GM12865 (cell line): ENCODE data around the gene EPC2.

ENCODE experiments used
- DNase-seq: peaks from one replicate; pipeline ENCODE4 v3.0.0; 2010; ENCODE audit warnings: low read depth
- H3K4me3 ChIP-seq: 2 replicates; pipeline ENCODE4 v1.5.1; 2011; ENCODE audit warnings: mild to moderate bottlenecking, low read depth, low read length, control low read depth
- CTCF ChIP-seq: IDR thresholded peaks from 2 replicates; pipeline ENCODE4 v1.5.1; 2011; ENCODE audit warnings: low read length, control low read depth, low read depth, inconsistent platforms; ENCODE audit not compliant: insufficient read depth; ENCODE audit errors: missing control alignments

Gene EPC2

DNA sequence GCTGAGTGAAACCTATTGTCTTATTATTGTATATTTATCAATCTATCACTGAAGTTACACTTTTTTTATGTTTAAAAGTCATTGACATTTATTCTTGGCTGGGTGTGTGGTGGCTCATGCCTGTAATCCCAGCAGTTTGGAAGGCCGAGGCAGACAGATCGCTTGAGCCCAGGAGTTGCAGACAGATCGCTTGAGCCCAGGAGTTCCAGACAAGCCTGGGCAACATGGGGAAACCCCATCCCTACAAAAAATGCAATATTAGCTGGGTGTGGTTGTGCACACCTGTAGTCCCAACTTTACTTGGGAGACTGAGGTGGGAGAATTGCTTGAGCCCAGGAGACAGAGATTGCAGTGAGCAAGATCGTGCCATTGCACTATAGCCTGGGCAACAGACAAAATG is 97.8 kb downstream of the EPC2 start:
- DNase-seq: no peak
- no peak overlapping the region for H3K4me3 ChIP-seq
- no peak for TF ChIP-seq CTCF

DNA sequence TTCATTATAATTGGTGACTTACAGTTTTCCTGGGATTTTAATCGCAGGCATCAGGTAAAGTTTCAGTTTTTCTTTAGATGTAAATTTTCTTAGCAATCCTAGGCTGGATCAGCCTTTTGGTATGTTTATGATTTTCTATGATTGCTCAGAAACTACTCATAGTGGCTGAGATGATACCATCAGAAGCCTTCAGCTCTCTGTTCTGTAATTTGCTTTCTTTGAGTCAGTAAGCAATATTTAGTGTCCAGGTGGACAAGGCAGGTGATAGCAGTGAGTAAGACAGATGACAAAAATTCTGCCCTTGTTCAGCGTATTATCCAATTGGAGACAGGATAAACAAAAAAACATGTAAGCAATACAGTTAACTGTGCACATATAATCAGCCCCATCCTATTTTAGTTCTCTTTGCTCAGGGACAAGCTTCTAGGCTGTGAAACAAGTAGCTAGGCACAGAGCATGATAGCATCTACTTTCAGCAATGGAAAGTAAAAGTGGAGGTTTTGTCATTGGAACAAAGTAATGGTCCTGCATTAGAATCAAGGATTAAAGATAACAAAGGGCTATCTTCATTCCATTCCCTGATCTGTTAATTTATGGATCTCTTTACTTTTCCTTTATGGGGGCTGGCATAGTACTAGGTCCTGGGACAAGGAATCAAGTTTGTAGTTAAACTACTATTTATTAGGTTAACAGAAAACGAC is 100.8 kb downstream of the EPC2 start:
- no peak overlapping the region for H3K4me3 ChIP-seq
- DNase-seq: no peak
- TF ChIP-seq CTCF: no peak

DNA sequence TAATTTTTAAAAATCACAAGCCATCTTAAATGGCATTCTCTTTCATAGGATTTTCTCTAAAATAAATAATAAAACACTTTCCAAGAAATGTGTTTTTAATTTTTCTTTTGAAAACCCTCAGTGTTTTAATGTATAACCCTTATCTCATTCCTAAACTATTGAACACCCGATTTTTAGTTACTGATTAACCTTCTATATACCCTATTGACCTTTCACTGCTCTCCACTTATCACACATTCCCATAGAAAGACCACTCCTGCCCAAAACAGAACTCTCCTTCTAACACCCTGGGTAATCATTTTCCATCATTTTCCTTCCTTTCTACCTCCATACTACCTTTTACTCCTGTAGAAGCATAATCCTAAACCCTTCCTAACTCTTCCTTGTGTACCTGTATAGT is 102.4 kb downstream of the EPC2 start:
- no peak for TF ChIP-seq CTCF
- H3K4me3 ChIP-seq: no peak overlapping the region

DNA sequence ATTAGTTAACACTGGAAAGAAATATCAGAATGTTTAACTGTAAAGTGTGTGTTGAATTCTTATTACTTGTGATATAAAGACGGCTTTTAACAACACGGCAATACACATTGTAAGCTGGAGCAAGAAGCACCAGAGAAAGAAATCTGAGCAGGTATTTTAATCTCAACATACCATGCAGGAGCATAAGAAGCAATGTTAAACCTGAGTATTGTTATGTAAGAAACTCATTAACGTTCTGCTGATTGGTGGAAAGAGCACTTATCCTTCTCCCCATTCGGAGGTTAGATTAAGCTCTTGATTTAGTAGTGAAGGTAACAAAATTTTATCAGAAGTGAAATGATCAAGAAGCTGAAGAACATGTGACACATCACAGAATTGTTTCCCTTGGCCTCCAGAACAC is 107.4 kb downstream of the EPC2 start:
- no peak for DNase-seq
- TF ChIP-seq CTCF: no peak

More for the DNA sequence above, 102.4 kb downstream of the EPC2 start:
- DNase-seq: no peak

GRCh38 chr2:148752977-148753376 is 108.4 kb downstream of the EPC2 start:
- H3K4me3 ChIP-seq: no peak overlapping the region
- no peak for TF ChIP-seq CTCF
- no peak for DNase-seq

More for the DNA sequence above, 107.4 kb downstream of the EPC2 start:
- H3K4me3 ChIP-seq: no peak overlapping the region

GRCh38 chr2:148754864-148755263 is 110.3 kb downstream of the EPC2 start:
- no peak for DNase-seq
- H3K4me3 ChIP-seq: no peak overlapping the region
- no peak for TF ChIP-seq CTCF
